ENCODE results near the gene NR6A1. TPM values are rescaled to one million over a fixed set of nuclear protein-coding genes. Genes with fewer than 3 reads are reported as not detected.

Gene NR6A1
- total and polyA plus RNA-seq, 2 of the 8 experiments (the other 6 are each of a cell fraction or from before 2014, with no cell fraction given): 93.2 to 237 TPM

DNA sequence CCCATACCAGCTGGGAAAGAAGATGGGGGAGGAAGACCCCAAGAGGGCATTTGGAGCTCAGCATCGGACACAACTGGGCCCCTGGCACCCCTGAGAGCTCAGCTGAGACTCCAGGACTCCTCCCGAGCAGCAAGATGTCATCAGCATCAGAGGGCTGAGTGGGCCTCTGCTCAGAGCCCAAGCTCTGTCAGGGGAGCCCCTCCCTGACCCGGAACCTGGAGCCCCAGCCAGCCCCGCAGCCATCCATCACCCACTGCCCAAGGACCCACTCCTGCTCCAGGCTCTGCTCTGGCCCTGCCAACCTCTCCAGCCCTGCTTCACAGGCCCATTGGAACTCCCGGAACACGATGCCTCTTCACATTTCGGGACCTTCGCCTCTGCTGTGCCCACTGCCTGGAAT lies 273.7 kb downstream of the NR6A1 start:
- no peaks in the 10 kb centered on the region for H3K79me2 ChIP-seq (ENCODE audit: control insufficient read depth in 1 of 2, insufficient read depth in 2 of 2, low read length in 2 of 2)
- H4K8ac ChIP-seq (ENCODE audit: extremely low read depth, insufficient read depth, low read length): no peak overlapping the region
- no peak overlapping the region for H3K9ac ChIP-seq (replicated peaks in 1 of 4; ENCODE audit: extremely low read depth in 1 of 4, low read depth in 3 of 4, low read length in 3 of 4)
- no peaks in the 10 kb centered on the region for H3K23me2 ChIP-seq (ENCODE audit: low read depth, low read length)
- no peak overlapping the region for H2BK12ac ChIP-seq (ENCODE audit: low read depth, low read length)
- no peak for FAIRE-seq
- no peak for DNase-seq (ENCODE audit: low read depth in 1 of 2, low spot score in 2 of 2)
- H3K18ac ChIP-seq (ENCODE audit: extremely low read depth, low read length): no peak overlapping the region
- H3K4me1 ChIP-seq (replicated peaks in 1 of 4; ENCODE audit: control insufficient read depth in 3 of 4, insufficient read depth in 4 of 4, low read length in 3 of 4): peaks cover 0 to 6% (median 2%) of the 10 kb centered on the region in 4 experiments; a peak in 4 of 7 replicates
- H3K4ac ChIP-seq (replicated peaks; ENCODE audit: insufficient read length, low read depth, low read length): no peak overlapping the region
- peaks cover 0 to 2% of the 10 kb centered on the region in 2 experiments for H4K20me1 ChIP-seq (replicated peaks in 1 of 2; ENCODE audit: control insufficient read depth in 1 of 2, insufficient read depth in 2 of 2, low read length in 2 of 2)
- H3K27ac ChIP-seq (ENCODE audit: low read depth, low read length): no peak overlapping the region
- no peak overlapping the region for H2BK20ac ChIP-seq (ENCODE audit: low read length)
- H2AFZ ChIP-seq (ENCODE audit: low read length): no peak overlapping the region
- H3K79me1 ChIP-seq (ENCODE audit: low read depth, low read length): no peaks in the 10 kb centered on the region
- H3K36me3 ChIP-seq (ENCODE audit: control insufficient read depth in 2 of 4, insufficient read depth in 4 of 4, low read length in 3 of 4): no peaks in the 10 kb centered on the region
- H3K4me3 ChIP-seq (ENCODE audit: extremely low read depth in 1 of 4, insufficient read depth in 2 of 4, low read depth in 3 of 4, low read length in 4 of 4): no peak overlapping the region
- no peak overlapping the region for H2BK5ac ChIP-seq (ENCODE audit: low read depth, low read length)
- POLR2A ChIA-PET (ENCODE audit: partially characterized antibody): interaction anchor here (3.6 kb wide), 1 partner anchor 11 kb away, joined by 11 read pairs; no protein-coding TSS in a partner anchor
- H2BK120ac ChIP-seq (replicated peaks; ENCODE audit: low read depth, low read length): no peak overlapping the region
- no peaks in the 10 kb centered on the region for H3K9me3 ChIP-seq (ENCODE audit: insufficient read depth in 2 of 2, low read depth in 1 of 2, low read length in 1 of 2)
- H3K27me3 ChIP-seq (replicated peaks in 1 of 4; ENCODE audit: control insufficient read depth in 3 of 4, extremely low read depth in 1 of 4, insufficient read depth in 3 of 4, low read length in 3 of 4): peaks cover 5 to 19% (median 17%) of the 10 kb centered on the region in 4 experiments
- no peak overlapping the region for H2BK15ac ChIP-seq (ENCODE audit: low read length)
- CTCF ChIA-PET (ENCODE audit: partially characterized antibody): interaction anchor here (1.3 to 2.8 kb wide), 5 partner anchors 9 to 214 kb away, joined by 4 to 9 read pairs (median 7); no protein-coding TSS in a partner anchor
- H4K91ac ChIP-seq (replicated peaks; ENCODE audit: insufficient read length, low read length): no peak overlapping the region
- H3K14ac ChIP-seq (ENCODE audit: insufficient read length): no peak overlapping the region
- no peak overlapping the region for H2AK5ac ChIP-seq (ENCODE audit: low read depth, low read length)
- no peak overlapping the region for H3K4me2 ChIP-seq (ENCODE audit: insufficient read depth in 1 of 2, low read depth in 2 of 2, low read length in 2 of 2)
- no peak overlapping the region for H4K5ac ChIP-seq (ENCODE audit: insufficient read length, low read depth, low read length)
- 95% methylated on average over 8 of the region's 8 CpGs; no CpG with 5 or more reads in 1 of the 2 experiments for WGBS, 2 experiments (ENCODE audit: extremely low coverage in 1 of 2, insufficient coverage in 1 of 2, insufficient read length in 1 of 2, insufficient replicate concordance in 2 of 2, low coverage in 1 of 2, low lambda C conversion rate in 2 of 2, missing lambda C conversion rate in 1 of 2)
- H3K56ac ChIP-seq (replicated peaks; ENCODE audit: insufficient read length, low read depth, low read length): no peak overlapping the region
- no peak overlapping the region for H3K23ac ChIP-seq (ENCODE audit: insufficient read length)
- TF ChIP-seq TBP (IDR thresholded peaks at IDR 0.05; ENCODE audit: low read depth, low read length) (no peak), SIRT6 (IDR thresholded peaks at IDR 0.05; ENCODE audit: low read length) (no peak), CBX8 (IDR thresholded peaks at IDR 0.05; ENCODE audit: borderline replicate concordance, low read depth, low read length) (no peak), TCF12 (IDR thresholded peaks at IDR 0.05; ENCODE audit: low read depth, low read length) (no peak)

Data from H1 (cell line).